HepG2 (cell line): ENCODE measurements around the gene C11orf24. TPM values are rescaled to one million over a fixed set of nuclear protein-coding genes. Genes with fewer than 3 reads are reported as not detected.

ENCODE experiments used
- ATF7 ChIP-seq, 2 experiments: fragments of 450-650 bp in 1 of 2; sonication (generic) in 1 of 2; formaldehyde crosslinking in 1 of 2; IDR thresholded peaks; 2 replicates each; pipeline versions ENCODE4 v1.4.0 to v1.6.1; 2016 to 2020; ENCODE audit warnings: antibody characterized with exemption in 1 of 2, mild to moderate bottlenecking in 1 of 2, missing genetic modification reagents in 1 of 2
- DR1 ChIP-seq: sonication (generic); formaldehyde crosslinking; IDR thresholded peaks from 2 replicates; pipeline ENCODE4 v1.8.0; 2021; ENCODE audit warnings: mild to moderate bottlenecking, missing genetic modification reagents, inconsistent platforms
- EED ChIP-seq: sonication (generic); formaldehyde crosslinking; IDR thresholded peaks from 2 replicates; pipeline ENCODE4 v1.5.0; 2020; ENCODE audit warnings: mild to moderate bottlenecking, missing genetic modification reagents
- HES4 ChIP-seq: sonication (generic); formaldehyde crosslinking; IDR thresholded peaks from 2 replicates; pipeline ENCODE4 v1.9.0; 2021; ENCODE audit warnings: mild to moderate bottlenecking, missing genetic modification reagents, borderline replicate concordance
- JARID2 ChIP-seq: sonication (generic); formaldehyde crosslinking; IDR thresholded peaks from 2 replicates; pipeline ENCODE4 v1.8.1; 2023; ENCODE audit warnings: missing genetic modification reagents, inconsistent platforms; ENCODE audit not compliant: insufficient replicate concordance
- MXD4 ChIP-seq: IDR thresholded peaks from 2 replicates; pipeline ENCODE4 v1.6.1; 2016; ENCODE audit warnings: mild to moderate bottlenecking, missing biosample characterization, missing genetic modification reagents
- NCOR1 ChIP-seq: fragments of 200-600 bp; sonication (generic); IDR thresholded peaks from 2 replicates; pipeline ENCODE4 v1.7.0; 2017; ENCODE audit warnings: antibody characterized with exemption, low read length, borderline replicate concordance
- NR2C2 ChIP-seq: sonication (generic); formaldehyde crosslinking; IDR thresholded peaks from 2 replicates; pipeline ENCODE4 v1.4.0; 2020; ENCODE audit warnings: missing genetic modification reagents, mild to moderate bottlenecking, moderate library complexity, borderline replicate concordance
- RAD51 ChIP-seq: fragments of 450-650 bp; IDR thresholded peaks from 2 replicates; pipeline ENCODE4 v1.6.1; 2016; ENCODE audit warnings: borderline replicate concordance
- RFX5 ChIP-seq: IDR thresholded peaks from 2 replicates; pipeline ENCODE4 v1.6.1; 2011; ENCODE audit warnings: low read depth, low read length, improper control_type of control experiment
- SMARCE1 ChIP-seq: fragments of 450-650 bp; IDR thresholded peaks from 2 replicates; pipeline ENCODE4 v1.6.1; 2017; ENCODE audit warnings: borderline replicate concordance
- ZBTB42 ChIP-seq: sonication (generic); formaldehyde crosslinking; IDR thresholded peaks from 2 replicates; pipeline ENCODE4 v1.5.0; 2020; ENCODE audit warnings: mild to moderate bottlenecking, missing genetic modification reagents
- ZKSCAN1 ChIP-seq: fragments of 150-350 bp; IDR thresholded peaks from 2 replicates; pipeline ENCODE4 v1.6.1; 2014; ENCODE audit warnings: low read length
- ZNF124 ChIP-seq: sonication (generic); formaldehyde crosslinking; IDR thresholded peaks from 2 replicates; pipeline ENCODE4 v1.4.0; 2020; ENCODE audit warnings: missing genetic modification reagents
- ZNF383 ChIP-seq: sonication (generic); formaldehyde crosslinking; IDR thresholded peaks from 2 replicates; pipeline ENCODE4 v1.4.0; 2020; ENCODE audit warnings: missing genetic modification reagents, mild to moderate bottlenecking, borderline replicate concordance
- ZNF44 ChIP-seq: sonication (generic); formaldehyde crosslinking; IDR thresholded peaks from 2 replicates; pipeline ENCODE4 v1.5.1; 2020; ENCODE audit warnings: mild to moderate bottlenecking, missing genetic modification reagents
- ZNF543 ChIP-seq: sonication (generic); formaldehyde crosslinking; IDR thresholded peaks from 2 replicates; pipeline ENCODE4 v1.4.0; 2020; ENCODE audit warnings: mild to moderate bottlenecking, missing genetic modification reagents
- ZNF563 ChIP-seq: sonication (generic); formaldehyde crosslinking; IDR thresholded peaks from 2 replicates; pipeline ENCODE4 v1.8.0; 2022; ENCODE audit warnings: mild to moderate bottlenecking, moderate library complexity, missing genetic modification reagents
- ZSCAN21 ChIP-seq: sonication (generic); formaldehyde crosslinking; IDR thresholded peaks from 2 replicates; pipeline ENCODE4 v1.8.0; 2022; ENCODE audit warnings: mild to moderate bottlenecking, missing genetic modification reagents, moderate library complexity, borderline replicate concordance
- polyA plus RNA-seq, 8 experiments: library from polyadenylated mRNA; depleted of rRNA in 3 of 8; stranded (reverse) in 7 of 8; unstranded in 1 of 8; fragments of >200 nt; fragmentation: Illumina TruSeq in 4 of 8; extraction: Trizol in 4 of 8; gene quantifications; 2 replicates each; pipeline versions ENCODE4 v1.2.1 to v1.2.3, GENCODE V29; 2011 to 2016; ENCODE audit warnings: low read depth in 4 of 8, missing spikeins in 1 of 8, mixed read lengths in 1 of 8; ENCODE audit not compliant: insufficient read depth in 1 of 8
- total RNA-seq, 5 experiments: library from RNA; depleted of rRNA; stranded (reverse); fragments of >200 nt; fragmentation: Illumina TruSeq; extraction: Trizol; gene quantifications; 2 replicates each; pipeline ENCODE4 v1.2.3, GENCODE V29; 2016; ENCODE audit warnings: low read depth in 1 of 5
- TF ChIP-seq, protein P1 (sequence below): sonication (generic); formaldehyde crosslinking; IDR thresholded peaks from 2 replicates; pipeline ENCODE4 v1.5.1; 2020; ENCODE audit warnings: missing genetic modification reagents, mild to moderate bottlenecking, borderline replicate concordance
- TF ChIP-seq, protein P2 (sequence below): IDR thresholded peaks from 2 replicates; pipeline ENCODE4 v1.6.1; 2018; ENCODE audit warnings: missing genetic modification reagents
- TF ChIP-seq, protein P3 (sequence below): sonication (generic); formaldehyde crosslinking; IDR thresholded peaks from 2 replicates; pipeline ENCODE4 v1.9.0; 2021; ENCODE audit warnings: missing genetic modification reagents, borderline replicate concordance
- TF ChIP-seq, protein P4 (sequence below): sonication (generic); formaldehyde crosslinking; IDR thresholded peaks from 2 replicates; pipeline ENCODE4 v1.8.0; 2022; ENCODE audit warnings: missing genetic modification reagents, low read depth, mild to moderate bottlenecking, borderline replicate concordance

The C11orf24 gene
- total and polyA plus RNA-seq, 2 of the 13 experiments (the other 11 are each of a cell fraction or from before 2014, with no cell fraction given): 52.9 to 55.5 TPM

DNA sequence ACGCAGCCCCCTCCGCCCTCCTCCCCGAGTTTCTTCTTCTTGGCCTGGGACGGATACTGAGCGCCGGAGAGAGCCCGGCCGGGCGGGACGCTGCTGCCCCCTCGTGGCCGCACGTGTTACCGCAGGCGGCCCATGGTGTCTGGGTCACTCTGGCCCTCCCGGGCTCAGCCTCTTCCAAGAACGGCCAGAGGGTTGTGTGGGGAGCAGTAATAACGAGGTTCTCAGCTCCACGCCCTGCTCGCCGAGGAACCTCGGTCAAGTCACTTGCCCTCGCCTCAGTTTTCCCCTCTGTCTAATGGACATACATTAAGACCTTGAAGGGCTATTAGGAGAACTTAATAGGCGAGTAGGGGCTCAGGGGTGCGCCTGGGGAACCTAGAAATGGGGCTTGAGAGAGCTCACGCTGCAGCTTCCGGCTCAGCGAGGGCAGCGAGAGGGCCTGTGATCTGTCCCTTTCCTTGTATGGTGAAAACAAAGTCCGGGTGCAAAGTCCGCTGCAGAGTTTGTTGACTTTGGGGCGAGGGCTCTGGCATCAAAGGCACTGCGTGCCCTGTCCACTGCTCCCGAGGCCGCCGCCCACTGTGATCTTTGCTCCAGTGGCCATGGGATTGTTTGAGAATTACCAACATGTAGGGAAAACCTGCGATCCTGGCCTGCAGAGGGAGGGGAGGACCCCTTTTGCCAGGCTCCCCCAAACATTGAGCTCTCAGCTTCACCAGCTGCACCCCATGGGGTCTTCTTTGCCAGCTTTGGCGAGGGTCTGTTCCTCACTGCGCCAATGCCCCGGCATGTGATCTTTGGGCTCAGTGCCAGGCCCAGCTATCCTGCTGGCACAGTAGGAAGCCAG is 26.3 kb upstream of the C11orf24 start (continued):
- TF ChIP-seq ZSCAN21 (CRISPR knock-in tag): peak; percentile 93
- TF ChIP-seq, protein P1, sequence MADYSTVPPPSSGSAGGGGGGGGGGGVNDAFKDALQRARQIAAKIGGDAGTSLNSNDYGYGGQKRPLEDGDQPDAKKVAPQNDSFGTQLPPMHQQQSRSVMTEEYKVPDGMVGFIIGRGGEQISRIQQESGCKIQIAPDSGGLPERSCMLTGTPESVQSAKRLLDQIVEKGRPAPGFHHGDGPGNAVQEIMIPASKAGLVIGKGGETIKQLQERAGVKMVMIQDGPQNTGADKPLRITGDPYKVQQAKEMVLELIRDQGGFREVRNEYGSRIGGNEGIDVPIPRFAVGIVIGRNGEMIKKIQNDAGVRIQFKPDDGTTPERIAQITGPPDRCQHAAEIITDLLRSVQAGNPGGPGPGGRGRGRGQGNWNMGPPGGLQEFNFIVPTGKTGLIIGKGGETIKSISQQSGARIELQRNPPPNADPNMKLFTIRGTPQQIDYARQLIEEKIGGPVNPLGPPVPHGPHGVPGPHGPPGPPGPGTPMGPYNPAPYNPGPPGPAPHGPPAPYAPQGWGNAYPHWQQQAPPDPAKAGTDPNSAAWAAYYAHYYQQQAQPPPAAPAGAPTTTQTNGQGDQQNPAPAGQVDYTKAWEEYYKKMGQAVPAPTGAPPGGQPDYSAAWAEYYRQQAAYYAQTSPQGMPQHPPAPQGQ (CRISPR knock-in tag): no peak
- TF ChIP-seq JARID2 (CRISPR knock-in tag): no peak
- TF ChIP-seq DR1 (CRISPR knock-in tag): peak; percentile 56; the same call in 1 of the 2 replicates
- TF ChIP-seq, protein P2, sequence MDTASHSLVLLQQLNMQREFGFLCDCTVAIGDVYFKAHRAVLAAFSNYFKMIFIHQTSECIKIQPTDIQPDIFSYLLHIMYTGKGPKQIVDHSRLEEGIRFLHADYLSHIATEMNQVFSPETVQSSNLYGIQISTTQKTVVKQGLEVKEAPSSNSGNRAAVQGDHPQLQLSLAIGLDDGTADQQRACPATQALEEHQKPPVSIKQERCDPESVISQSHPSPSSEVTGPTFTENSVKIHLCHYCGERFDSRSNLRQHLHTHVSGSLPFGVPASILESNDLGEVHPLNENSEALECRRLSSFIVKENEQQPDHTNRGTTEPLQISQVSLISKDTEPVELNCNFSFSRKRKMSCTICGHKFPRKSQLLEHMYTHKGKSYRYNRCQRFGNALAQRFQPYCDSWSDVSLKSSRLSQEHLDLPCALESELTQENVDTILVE (CRISPR knock-in tag): peak; percentile 85
- TF ChIP-seq, protein P3, sequence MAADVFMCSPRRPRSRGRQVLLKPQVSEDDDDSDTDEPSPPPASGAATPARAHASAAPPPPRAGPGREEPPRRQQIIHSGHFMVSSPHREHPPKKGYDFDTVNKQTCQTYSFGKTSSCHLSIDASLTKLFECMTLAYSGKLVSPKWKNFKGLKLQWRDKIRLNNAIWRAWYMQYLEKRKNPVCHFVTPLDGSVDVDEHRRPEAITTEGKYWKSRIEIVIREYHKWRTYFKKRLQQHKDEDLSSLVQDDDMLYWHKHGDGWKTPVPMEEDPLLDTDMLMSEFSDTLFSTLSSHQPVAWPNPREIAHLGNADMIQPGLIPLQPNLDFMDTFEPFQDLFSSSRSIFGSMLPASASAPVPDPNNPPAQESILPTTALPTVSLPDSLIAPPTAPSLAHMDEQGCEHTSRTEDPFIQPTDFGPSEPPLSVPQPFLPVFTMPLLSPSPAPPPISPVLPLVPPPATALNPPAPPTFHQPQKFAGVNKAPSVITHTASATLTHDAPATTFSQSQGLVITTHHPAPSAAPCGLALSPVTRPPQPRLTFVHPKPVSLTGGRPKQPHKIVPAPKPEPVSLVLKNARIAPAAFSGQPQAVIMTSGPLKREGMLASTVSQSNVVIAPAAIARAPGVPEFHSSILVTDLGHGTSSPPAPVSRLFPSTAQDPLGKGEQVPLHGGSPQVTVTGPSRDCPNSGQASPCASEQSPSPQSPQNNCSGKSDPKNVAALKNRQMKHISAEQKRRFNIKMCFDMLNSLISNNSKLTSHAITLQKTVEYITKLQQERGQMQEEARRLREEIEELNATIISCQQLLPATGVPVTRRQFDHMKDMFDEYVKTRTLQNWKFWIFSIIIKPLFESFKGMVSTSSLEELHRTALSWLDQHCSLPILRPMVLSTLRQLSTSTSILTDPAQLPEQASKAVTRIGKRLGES (CRISPR knock-in tag): peak; percentile 94
- no peak for TF ChIP-seq ZBTB42 (CRISPR knock-in tag)
- TF ChIP-seq, protein P4, sequence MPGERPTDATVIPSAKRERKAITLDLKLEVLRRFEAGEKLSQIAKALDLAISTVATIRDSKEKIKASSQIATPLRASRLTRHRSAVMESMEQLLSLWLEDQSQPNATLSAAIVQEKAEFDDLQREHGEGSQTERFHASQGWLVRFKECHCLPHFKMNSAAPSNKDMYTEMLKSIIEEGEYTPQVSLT (CRISPR knock-in tag): 0 out of 2 replicates have a peak, but pooled peaks have one; percentile 37
- TF ChIP-seq MXD4 (CRISPR knock-in tag): peak; percentile 82
- no peak for TF ChIP-seq ATF7 (IDR thresholded peaks at IDR 0.05)
- peak; percentile 89 for TF ChIP-seq ATF7 (CRISPR knock-in tag; IDR thresholded peaks at IDR 0.05)
- no peak; the same call in 1 of the 2 replicates for TF ChIP-seq ZNF383
- TF ChIP-seq RAD51: no peak
- 0 out of 2 replicates have a peak, but pooled peaks have one; percentile 17 for TF ChIP-seq ZKSCAN1
- peak; percentile 80; the same call in 1 of the 2 replicates for TF ChIP-seq EED (CRISPR knock-in tag)
- TF ChIP-seq ZNF44 (CRISPR knock-in tag): peak; percentile 82; the same call in 1 of the 2 replicates
- TF ChIP-seq ZNF124 (CRISPR knock-in tag): peak; percentile 78; the same call in 1 of the 2 replicates
- TF ChIP-seq RFX5: no peak
- TF ChIP-seq HES4 (CRISPR knock-in tag): no peak; the same call in 1 of the 2 replicates
- peak; percentile 100 for TF ChIP-seq NCOR1
- TF ChIP-seq NR2C2 (CRISPR knock-in tag): peak; percentile 89
- peak; percentile 61 for TF ChIP-seq ZNF543
- no peak for TF ChIP-seq SMARCE1
- TF ChIP-seq ZNF563: peak; percentile 39; the same call in 1 of the 2 replicates
